Cardiac muscle cell (in vitro differentiated cells and primary cell): Measurements from ENCODE around the gene FAM25G. TPM values are rescaled to one million over a fixed set of nuclear protein-coding genes. Genes with fewer than 3 reads are reported as not detected.

Source experiments
- DNase-seq, 2 donors: peaks; one replicate each; pipeline versions ENCODE4 v3.0.0 to v3.0.0-alpha.2; 2010 to 2017; ENCODE audit warnings: low read depth in 1 of 2, low spot score in 1 of 2
- H3K27ac ChIP-seq: fragments of 200-600 bp; sonication (generic); 2 replicates; pipeline ENCODE4 v1.5.1; 2016
- H3K27me3 ChIP-seq: fragments of 200-600 bp; sonication (generic); 2 replicates; pipeline ENCODE4 v1.6.0; 2016; ENCODE audit warnings: control low read depth
- H3K36me3 ChIP-seq: fragments of 200-600 bp; sonication (generic); 2 replicates; pipeline ENCODE4 v1.5.1; 2016; ENCODE audit warnings: control low read depth
- H3K4me1 ChIP-seq: fragments of 200-600 bp; sonication (generic); 2 replicates; pipeline ENCODE4 v1.8.1; 2017; ENCODE audit warnings: low read depth, mild to moderate bottlenecking, mixed run types
- H3K4me3 ChIP-seq: fragments of 200-600 bp; sonication (generic); 2 replicates; pipeline ENCODE4 v1.5.1; 2016; ENCODE audit warnings: mild to moderate bottlenecking
- H3K9me3 ChIP-seq: fragments of 200-600 bp; sonication (generic); 2 replicates; pipeline ENCODE4 v1.5.1; 2017; ENCODE audit warnings: low read depth, mild to moderate bottlenecking, control low read depth
- polyA plus RNA-seq: library from polyadenylated mRNA; unstranded; fragments of >200 nt; fragmentation: Nextera tagmentation; extraction: Ambion mirVana; gene quantifications from 2 replicates; pipeline ENCODE4 v1.2.1, GENCODE V29; 2016
- total RNA-seq: library from RNA; depleted of rRNA; stranded (reverse); fragments of >200 nt; gene quantifications from 2 replicates; pipeline ENCODE4 v1.2.3, GENCODE V29; 2016
- TF ChIP-seq, protein P1 (sequence below): IDR thresholded peaks from 2 replicates; pipeline ENCODE4 v1.5.1; 2012; ENCODE audit warnings: low read depth, mild to moderate bottlenecking, low read length

The FAM25G gene
- total and polyA plus RNA-seq, 2 experiments from 2014 or later = not detected

DNA sequence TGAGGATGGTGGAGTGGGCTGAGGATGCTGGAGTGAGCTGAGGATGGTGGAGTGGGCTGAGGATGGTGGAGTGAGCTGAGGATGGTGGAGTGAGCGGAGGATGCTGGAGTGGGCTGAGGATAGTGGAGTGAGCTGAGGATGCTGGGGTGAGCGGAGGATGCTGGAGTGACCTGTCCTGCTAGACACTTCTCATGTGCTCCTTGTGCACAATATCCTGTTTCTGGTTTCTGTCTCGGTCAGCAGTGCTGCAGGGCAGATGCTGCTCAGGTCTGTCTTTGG, 36.8 kb downstream of the FAM25G start:
- Histone ChIP-seq H3K36me3 (no peaks in the 10 kb centered on the region), H3K4me1 (no peaks in the 10 kb centered on the region), H3K27me3 (no peaks in the 10 kb centered on the region), H3K9me3 (no peaks in the 10 kb centered on the region), H3K4me3 (no peak overlapping the region), H3K27ac (no peak overlapping the region)
- no peak for DNase-seq
- TF ChIP-seq, protein P1, sequence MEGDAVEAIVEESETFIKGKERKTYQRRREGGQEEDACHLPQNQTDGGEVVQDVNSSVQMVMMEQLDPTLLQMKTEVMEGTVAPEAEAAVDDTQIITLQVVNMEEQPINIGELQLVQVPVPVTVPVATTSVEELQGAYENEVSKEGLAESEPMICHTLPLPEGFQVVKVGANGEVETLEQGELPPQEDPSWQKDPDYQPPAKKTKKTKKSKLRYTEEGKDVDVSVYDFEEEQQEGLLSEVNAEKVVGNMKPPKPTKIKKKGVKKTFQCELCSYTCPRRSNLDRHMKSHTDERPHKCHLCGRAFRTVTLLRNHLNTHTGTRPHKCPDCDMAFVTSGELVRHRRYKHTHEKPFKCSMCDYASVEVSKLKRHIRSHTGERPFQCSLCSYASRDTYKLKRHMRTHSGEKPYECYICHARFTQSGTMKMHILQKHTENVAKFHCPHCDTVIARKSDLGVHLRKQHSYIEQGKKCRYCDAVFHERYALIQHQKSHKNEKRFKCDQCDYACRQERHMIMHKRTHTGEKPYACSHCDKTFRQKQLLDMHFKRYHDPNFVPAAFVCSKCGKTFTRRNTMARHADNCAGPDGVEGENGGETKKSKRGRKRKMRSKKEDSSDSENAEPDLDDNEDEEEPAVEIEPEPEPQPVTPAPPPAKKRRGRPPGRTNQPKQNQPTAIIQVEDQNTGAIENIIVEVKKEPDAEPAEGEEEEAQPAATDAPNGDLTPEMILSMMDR = no peak

DNA sequence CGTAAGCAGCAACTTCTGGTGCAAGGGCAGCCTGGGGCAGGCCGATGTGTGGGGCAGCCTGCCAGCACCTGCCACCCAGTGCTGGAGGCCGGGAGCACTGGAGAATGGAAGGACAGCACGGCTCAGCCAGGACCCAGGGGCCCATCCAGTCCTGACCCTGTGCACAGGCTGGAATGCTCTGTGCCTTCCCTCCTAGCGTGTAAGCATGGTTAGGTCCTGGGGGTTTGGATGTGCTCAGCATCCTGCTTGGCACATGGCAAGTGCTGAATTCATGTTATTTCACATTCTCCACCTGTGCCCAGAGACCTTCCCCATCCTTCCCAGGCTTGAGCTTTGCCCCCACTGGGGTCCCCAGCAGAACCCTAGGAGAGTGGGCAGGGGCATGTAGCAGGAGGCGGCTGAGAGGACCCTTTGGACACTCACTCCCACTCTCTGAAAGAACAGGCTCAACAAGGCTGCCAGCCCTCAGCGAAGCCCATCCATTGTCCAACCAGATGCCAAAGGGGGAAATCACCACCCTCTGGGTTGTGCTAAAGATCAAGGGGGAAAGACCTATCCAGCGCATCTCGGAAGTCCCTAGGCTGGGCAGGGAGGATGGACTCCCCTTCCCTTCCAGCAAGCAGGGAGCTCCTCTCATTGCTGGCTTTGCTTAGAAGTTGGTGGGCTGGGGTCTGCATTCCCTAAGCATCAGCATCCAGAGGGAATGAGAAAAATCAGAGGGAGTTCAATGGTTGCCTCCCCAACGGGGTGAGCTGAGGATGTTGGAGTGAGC, 37.3 kb downstream of the FAM25G start:
- no peak overlapping the region for H3K27ac ChIP-seq
- no peaks in the 10 kb centered on the region for H3K4me1 ChIP-seq
- H3K36me3 ChIP-seq = no peaks in the 10 kb centered on the region
- no peaks in the 10 kb centered on the region for H3K27me3 ChIP-seq
- no peak for DNase-seq
- TF ChIP-seq, protein P1 = no peak
- no peak overlapping the region for H3K4me3 ChIP-seq
- no peaks in the 10 kb centered on the region for H3K9me3 ChIP-seq

- no peaks in the 10 kb centered on the region for H3K9me3 ChIP-seq
- no peak for DNase-seq
- H3K4me1 ChIP-seq = no peaks in the 10 kb centered on the region
- H3K27ac ChIP-seq = no peak overlapping the region
- H3K27me3 ChIP-seq = no peaks in the 10 kb centered on the region
- no peak overlapping the region for H3K4me3 ChIP-seq
- TF ChIP-seq, protein P1 = no peak
- no peaks in the 10 kb centered on the region for H3K36me3 ChIP-seq
Observed at GRCh38 chr10:47453141-47454007, 38.1 kb downstream of the FAM25G start.

DNA sequence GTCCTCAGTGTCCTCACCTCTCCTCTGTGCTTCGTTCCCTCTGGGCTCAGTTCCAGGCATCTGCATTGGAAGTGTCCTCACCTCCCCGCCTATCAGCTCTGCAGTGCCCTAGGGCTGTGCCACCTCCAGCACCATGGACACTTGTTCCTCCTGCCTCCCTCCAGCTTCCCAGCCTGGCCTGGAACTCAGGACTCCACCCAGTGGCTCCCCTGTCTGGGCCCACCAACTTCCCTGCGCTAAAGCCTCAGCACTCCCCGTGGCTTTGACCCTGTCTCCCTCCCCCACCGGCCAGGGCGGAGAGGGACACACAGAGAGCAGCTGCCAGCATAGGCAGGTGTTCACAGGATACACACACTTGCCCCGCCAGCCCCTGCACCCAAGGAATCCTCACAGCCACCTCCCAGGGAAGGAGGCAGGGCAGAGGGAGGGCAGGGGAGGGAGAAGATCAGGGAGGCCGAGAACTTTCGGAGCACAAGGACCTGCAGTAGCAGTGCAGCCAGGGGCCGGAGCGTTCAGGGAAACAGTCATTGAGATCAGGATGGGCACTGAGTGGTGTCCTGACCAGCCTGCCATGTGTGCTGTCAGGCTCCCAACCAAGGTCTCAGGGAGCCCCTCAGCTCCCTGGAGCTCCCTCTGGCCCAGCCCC, 38.9 kb downstream of the FAM25G start:
- Histone ChIP-seq H3K27ac (no peak overlapping the region), H3K27me3 (no peaks in the 10 kb centered on the region)

GRCh38 chr10:47451998-47452494, 39.5 kb downstream of the FAM25G start:
- DNase-seq = no peak
- H3K36me3 ChIP-seq = no peaks in the 10 kb centered on the region
- no peaks in the 10 kb centered on the region for H3K27me3 ChIP-seq
- no peak overlapping the region for H3K4me3 ChIP-seq
- H3K9me3 ChIP-seq = no peaks in the 10 kb centered on the region
- TF ChIP-seq, protein P1 = no peak
- H3K4me1 ChIP-seq = no peaks in the 10 kb centered on the region
- H3K27ac ChIP-seq = no peak overlapping the region

More for the DNA sequence above, 38.9 kb downstream of the FAM25G start:
- Histone ChIP-seq H3K36me3 (no peaks in the 10 kb centered on the region), H3K9me3 (no peaks in the 10 kb centered on the region), H3K4me1 (no peaks in the 10 kb centered on the region), H3K4me3 (no peak overlapping the region)
- TF ChIP-seq, protein P1 = no peak
- no peak for DNase-seq
